Stimulated activated effector memory CD8-positive, alpha-beta T cell treated with anti-CD3 and anti-CD28 coated beads, Interleukin-12 subunit alpha, Interleukin-12 subunit beta, amount 100 ng/mL, for 72 hours (primary cell): ENCODE measurements around the gene TRPM2.

Experiments
- ATAC-seq: fragments of 150-1000 bp; cut with Tn5 transposase; 2 replicates; pipeline ENCODE4 v1.10.0; 2021
- DNase-seq, 2 donors: peaks; one replicate each; pipeline ENCODE4 v3.0.0; 2021 to 2022; ENCODE audit warnings: low spot score in 2 of 2
- H3K27ac Mint-ChIP-seq: one replicate; pipeline ENCODE4 v1.8.0; 2022; ENCODE audit warnings: mild to moderate bottlenecking, mixed read lengths
- H3K36me3 Mint-ChIP-seq: one replicate; pipeline ENCODE4 v1.8.0; 2022; ENCODE audit warnings: mild to moderate bottlenecking, mixed read lengths
- H3K4me1 Mint-ChIP-seq: one replicate; pipeline ENCODE4 v1.8.0; 2022; ENCODE audit warnings: mixed read lengths
- H3K4me3 Mint-ChIP-seq: one replicate; pipeline ENCODE4 v1.8.0; 2022; ENCODE audit warnings: mild to moderate bottlenecking, mixed read lengths
- H3K9me3 Mint-ChIP-seq: one replicate; pipeline ENCODE4 v1.8.0; 2022; ENCODE audit warnings: mixed read lengths

The TRPM2 gene

DNA sequence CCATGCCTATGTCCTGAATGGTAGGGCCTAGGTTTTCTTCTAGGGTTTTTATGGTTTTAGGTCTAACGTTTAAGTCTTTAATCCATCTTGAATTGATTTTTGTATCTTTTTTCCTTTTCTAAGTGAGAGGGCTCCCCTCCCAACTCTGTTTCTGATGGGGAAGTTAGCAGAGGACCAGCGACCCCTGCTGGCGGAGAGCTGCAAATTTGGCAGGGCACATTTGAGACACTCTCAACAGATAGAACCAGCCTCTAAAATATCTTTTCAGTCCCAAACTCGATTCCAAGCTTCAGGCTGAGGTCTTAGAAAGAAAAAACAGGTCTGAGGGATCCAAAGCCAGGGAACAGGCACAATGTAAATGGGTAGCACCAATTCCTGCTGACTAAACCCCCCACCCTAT is 134.4 kb downstream of the TRPM2 start:
- DNase-seq, result peak; percentile 27 to 65

DNA sequence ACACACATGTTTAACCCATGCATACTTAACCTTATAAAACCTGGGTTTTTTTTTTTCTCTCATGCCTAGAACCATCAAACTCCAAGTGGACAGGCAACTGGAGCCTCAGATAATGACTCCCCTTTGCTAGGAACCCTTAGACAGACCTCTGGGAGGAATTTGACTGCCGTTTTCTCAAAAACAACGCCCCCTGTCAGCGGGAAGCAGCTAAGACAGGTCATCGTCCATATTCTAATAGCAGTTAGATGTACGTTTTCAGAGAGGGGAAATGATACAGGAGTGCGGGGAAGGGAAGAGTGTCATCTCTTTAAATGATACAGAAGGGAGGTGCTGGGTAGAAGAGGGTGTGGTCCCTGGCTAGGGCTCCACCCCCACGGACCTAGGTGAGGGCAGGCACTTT is 136.5 kb downstream of the TRPM2 start:
- Mint-ChIP-seq H3K4me3 (no peak overlapping the region), H3K4me1 (no peaks in the 10 kb centered on the region), H3K36me3 (no peaks in the 10 kb centered on the region), H3K9me3 (peaks cover 6% of the 10 kb centered on the region), H3K27ac (no peak overlapping the region)
- DNase-seq, result no peak
- ATAC-seq, result no peak

More for the DNA sequence above, 134.4 kb downstream of the TRPM2 start:
- H3K27ac Mint-ChIP-seq, result no peak overlapping the region
- H3K36me3 Mint-ChIP-seq, result no peaks in the 10 kb centered on the region
- no peak for ATAC-seq
- no peaks in the 10 kb centered on the region for H3K4me1 Mint-ChIP-seq
- H3K4me3 Mint-ChIP-seq, result no peak overlapping the region
- peaks cover 3% of the 10 kb centered on the region for H3K9me3 Mint-ChIP-seq

DNA sequence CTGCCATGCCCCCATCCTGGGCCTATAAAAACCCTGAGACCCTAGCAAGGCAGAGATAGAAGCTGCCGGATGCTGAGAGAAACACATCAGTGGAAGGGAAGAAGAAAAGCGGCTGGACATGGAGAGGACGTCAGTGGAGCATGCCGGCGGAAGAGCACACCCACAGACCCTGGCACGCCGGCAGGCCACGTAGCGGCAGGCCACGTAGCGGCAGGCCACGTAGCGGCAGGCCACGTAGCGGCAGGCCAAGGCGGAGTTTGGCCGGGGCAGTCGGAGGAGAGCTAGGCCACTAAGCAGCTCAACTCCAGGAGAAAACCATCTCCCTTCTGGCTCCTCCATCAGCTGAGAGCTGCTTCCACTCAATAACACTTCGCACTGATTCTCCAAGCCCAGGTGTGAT is 137.0 kb downstream of the TRPM2 start:
- Mint-ChIP-seq H3K4me1 (no peaks in the 10 kb centered on the region), H3K4me3 (no peak overlapping the region), H3K9me3 (peaks cover 6% of the 10 kb centered on the region), H3K27ac (no peak overlapping the region), H3K36me3 (no peaks in the 10 kb centered on the region)
- DNase-seq (no peak), ATAC-seq (no peak)

DNA sequence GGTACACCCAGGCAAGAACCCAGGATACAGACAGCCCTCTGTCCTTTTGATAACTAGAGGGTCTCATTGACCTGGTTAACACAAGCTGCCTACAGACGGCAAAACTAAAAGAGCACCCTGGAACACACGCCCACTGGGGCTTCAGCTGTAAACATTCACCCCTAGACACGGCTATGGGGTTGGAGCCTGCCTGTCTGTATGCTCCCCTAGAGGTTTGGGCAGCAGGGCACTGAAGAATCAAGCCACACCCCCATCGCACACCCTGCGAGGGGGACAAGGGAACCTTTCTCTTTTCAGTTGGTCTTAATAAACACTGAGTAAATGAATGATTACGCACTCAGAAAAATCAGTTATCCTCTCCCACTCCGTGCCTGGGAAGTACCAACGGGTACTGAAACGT is 137.4 kb downstream of the TRPM2 start:
- no peak for DNase-seq
- Mint-ChIP-seq H3K36me3 (no peaks in the 10 kb centered on the region), H3K9me3 (peaks cover 6% of the 10 kb centered on the region), H3K27ac (no peak overlapping the region), H3K4me1 (no peaks in the 10 kb centered on the region), H3K4me3 (no peak overlapping the region)
- no peak for ATAC-seq
